HG03354 (cell line): ENCODE data around the gene SERPINA6.
"Not testable (repeated sequence)": the region's sequence is repeated elsewhere in the genome, so short reads cannot be mapped to it uniquely, and the experiment has no call there.

ENCODE experiments used
- ATAC-seq: cut with Tn5 transposase; IDR thresholded peaks from one replicate; pipeline ENCODE4 v1.9.1; 2021; ENCODE audit warnings: mild to moderate bottlenecking; ENCODE audit not compliant: unreplicated experiment, poor library complexity, severe bottlenecking

The SERPINA6 gene

DNA sequence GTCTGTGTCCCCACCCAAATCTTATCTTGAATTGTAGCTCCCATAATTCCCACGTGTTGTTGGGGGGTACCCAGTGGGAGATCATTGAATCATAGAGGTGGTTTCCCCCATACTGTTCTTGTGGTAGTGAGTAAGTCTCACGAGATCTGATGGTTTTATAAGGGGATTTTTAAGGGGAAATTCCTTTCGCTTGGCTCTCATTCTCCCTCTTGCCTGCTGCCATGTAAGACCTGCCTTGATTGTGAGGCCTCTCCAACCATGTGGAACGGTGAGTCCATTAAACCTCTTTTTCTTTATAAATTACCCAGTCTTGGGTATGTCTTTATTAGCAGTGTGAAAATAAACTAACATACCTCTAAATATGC, 27.0 kb downstream of the SERPINA6 start:
- ATAC-seq, result not testable (repeated sequence)

- ATAC-seq, result no peak
Measured at GRCh38 chr14:94295360-94296180, 27.6 kb downstream of the SERPINA6 start.

DNA sequence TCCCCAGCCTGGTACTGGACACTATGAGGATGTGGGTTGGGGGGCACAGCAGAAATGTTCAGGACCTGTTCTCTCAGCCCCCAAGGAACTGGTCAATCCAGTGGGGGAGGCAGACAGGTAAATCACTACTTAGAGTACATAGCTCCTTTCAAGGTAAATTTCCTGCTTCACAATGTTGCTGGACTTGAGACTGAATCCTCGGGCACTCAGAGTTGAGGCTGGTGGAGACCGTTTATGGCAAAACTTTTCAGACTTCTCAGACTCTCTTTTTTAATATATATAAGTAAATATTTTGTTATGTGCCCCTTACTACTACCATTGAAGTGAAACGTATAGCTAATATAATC, 29.6 kb downstream of the SERPINA6 start:
- ATAC-seq, result no peak

- no peak for ATAC-seq
Measured at GRCh38 chr14:94292872-94293577, 30.1 kb downstream of the SERPINA6 start, which contains the start of gene SERPINA10. SERPINA10 (minus strand) TSS chr14:94293268; CDS start chr14:94290593, 2,675 bp downstream.

GRCh38 chr14:94292526-94292871, 30.6 kb downstream of the SERPINA6 start:
- ATAC-seq, result no peak

- no peak for ATAC-seq
Measured at GRCh38 chr14:94291906-94292525, 31.1 kb downstream of the SERPINA6 start.

DNA sequence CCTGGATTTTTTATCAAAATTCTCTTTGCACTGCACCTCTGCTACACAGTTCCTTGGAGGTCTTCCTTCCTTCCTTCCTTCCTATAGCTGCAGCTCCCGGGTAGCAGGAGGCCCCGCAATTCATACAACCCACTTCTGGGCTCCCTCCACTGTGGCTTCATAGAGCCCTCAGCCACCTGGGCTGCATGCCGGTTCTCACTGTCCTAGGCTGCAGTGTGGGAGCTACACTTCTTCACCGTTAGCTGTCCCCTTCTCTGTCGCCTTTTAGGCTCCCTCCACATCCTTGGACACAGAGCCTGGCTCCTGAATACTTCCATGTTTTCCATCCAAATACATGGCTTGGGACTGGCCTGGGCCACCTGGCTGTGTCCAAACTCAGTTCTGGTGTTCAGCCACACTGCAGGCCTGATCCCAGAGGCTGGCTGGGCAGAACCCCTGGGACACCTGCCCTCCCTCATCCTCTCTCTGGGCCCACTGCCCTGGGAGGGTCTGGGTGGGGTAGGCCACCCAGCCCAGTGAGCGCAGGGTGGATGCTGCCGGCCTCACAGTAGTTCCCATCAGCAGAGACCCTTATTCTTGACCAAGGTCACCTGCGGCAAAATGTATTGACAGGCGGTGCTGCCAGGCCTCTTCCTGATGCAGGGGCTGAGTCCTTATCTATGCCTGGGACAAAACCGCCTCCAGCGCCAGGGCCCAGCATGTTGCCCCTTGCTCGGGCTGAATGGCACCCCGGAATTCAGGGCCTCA, 31.8 kb downstream of the SERPINA6 start:
- ATAC-seq, result no peak

DNA sequence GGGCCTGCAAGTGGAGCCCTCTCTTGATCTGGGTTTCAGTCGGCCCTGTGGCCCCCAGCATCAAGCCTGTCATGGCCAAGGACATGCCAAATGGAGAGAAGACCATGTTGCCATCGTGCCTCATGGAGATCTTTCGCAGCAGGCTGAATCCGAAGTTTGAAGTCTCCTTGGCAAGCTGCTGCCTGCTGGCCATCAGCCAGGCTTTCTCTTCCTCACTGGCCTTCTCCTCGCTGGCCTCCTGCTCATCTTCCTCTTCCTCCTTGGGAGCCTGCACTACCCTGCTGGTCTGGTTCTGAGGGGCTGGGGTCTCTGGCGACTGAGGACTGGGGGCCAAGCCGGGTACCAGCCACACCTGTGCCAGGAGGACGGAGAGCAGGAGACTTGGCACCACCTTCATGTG, 32.9 kb downstream of the SERPINA6 start:
- no peak for ATAC-seq

- no peak for ATAC-seq
Measured at GRCh38 chr14:94288610-94289465, 34.3 kb downstream of the SERPINA6 start.

DNA sequence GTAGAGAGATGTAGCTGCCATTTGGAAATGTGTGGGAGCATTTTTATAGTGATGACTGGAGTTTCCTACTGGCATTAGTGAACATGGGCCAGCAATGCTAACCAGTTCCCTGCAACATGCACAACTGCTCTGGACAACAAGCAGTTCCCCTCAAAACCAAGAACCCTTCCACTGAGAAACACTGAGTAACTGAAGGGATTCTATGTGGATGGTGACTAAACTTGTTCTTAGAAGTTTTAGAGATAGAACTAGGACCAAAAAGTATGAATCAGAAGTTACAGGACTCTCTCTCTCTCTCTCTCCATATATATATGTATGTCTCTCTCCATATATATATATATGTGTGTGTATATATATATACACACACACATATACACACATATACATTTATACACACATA, 38.0 kb downstream of the SERPINA6 start:
- ATAC-seq, result no peak

- no peak for ATAC-seq
Measured at GRCh38 chr14:94284221-94284620, 38.9 kb downstream of the SERPINA6 start.

DNA sequence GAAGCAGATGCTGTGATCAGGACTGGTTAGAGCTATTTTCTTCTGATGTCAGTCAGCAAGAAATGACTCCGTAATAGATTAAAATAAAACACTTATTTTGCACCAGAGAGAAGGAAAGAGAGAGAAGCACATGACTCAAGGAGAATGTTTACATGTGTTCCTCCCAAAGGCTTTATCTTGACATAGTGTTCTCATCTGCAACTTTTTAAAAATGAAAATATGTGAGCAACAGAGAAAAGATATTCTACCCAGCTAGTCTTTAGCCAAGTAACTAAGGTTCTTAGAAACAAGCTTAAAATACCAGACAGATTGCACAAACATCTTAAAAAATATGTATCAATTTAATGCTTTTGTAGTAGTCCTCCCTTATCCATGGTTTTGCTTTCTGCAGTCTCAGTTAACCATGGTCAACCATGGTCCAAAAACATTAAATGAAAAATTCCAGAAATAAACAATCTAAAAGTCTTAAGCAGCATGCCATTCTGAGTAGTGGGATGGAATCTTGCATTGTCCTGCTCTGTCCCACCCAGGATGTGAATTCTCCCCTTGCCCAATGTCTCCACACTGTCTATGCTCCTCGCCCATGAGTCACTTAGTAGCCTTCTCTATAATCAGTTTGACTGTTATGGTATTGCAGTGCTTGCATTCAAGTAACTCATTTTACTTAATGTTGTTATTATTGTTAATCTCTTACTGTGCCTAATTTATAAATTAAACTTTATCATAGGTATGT, 40.0 kb downstream of the SERPINA6 start:
- ATAC-seq, result no peak

- ATAC-seq, result no peak
Measured at GRCh38 chr14:94278731-94279130, 44.4 kb downstream of the SERPINA6 start.

DNA sequence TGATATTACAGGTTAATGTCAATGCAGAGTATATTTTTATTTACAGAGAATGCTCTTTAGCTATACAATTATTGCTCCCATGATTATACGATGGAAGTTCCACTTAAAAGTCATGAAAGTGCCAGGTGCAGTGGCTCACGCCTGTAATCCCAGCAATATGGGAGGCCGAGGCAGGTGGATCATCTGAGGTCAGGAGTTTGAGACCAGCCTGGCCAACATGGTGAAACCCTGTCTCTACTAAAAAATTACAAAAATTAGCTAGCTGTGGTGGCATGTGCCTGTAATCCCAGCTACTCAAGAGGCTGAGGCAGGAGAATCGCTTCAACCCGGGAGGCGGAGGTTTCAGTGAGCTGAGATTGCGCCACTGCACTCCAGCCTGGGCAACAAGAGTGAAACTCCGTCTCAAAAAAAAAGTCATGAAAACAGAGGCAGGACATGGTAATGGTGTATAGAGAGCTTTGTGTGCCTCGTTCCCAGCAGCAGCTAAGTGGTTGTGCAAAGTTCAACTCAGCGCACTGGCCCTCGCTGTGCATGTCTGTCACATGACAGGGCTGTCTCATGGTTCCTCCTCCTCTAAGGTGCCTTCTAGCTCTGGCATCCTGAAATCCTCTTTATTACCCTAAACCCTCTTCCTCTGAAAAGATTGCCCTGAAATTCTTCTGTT, 46.1 kb downstream of the SERPINA6 start:
- ATAC-seq, result not testable (repeated sequence)

- no peak for ATAC-seq
Measured at GRCh38 chr14:94269156-94269555, 54.0 kb downstream of the SERPINA6 start.

DNA sequence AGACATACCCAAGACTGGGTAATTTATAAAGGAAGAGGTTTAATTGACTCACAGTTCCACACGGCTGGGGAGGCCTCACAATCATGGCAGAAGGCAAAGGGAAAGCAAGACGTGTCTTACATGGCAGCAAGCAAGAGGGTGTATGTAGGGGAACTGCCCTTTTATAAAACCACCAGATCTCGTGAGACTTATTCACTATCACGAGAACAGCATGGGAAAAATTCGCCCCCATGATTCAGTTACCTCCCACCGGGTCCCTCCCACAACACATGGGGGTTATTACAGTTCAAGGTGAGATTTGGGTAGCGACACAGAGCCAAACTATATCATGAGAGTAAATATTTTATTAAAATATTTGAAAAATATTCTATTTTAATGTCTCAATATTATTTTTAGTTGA, 54.6 kb downstream of the SERPINA6 start:
- ATAC-seq, result not testable (repeated sequence)

DNA sequence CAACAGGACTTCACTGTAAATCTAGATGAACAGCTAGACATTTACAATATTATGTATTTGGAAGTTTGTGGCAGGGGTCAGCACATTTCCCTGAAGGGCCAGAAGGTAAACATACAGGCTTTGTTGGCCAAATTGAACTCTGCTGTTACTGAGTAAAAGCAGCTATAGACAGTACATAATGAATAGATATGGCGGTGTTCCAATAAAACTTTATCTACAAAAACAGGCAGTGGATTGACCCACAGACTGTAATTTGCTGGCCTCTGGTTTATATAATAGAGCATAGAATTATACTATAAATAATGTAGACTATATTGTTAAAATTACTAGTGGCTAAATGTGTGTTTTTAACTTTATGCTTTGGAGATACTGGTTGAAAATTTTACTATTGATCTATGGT, 55.8 kb downstream of the SERPINA6 start:
- ATAC-seq, result no peak

- not testable (repeated sequence) for ATAC-seq
Measured at GRCh38 chr14:94264195-94264594, 58.9 kb downstream of the SERPINA6 start.
